GM19023 (cell line): ENCODE results near the gene F2.

Source experiments
- ATAC-seq: cut with Tn5 transposase; IDR thresholded peaks from one replicate; pipeline ENCODE4 v1.9.1; 2021; ENCODE audit warnings: mild to moderate bottlenecking, moderate library complexity; ENCODE audit not compliant: unreplicated experiment

F2 gene

GRCh38 chr11:46737699-46738098 is 18.7 kb downstream of the F2 start:
- ATAC-seq: no peak

- ATAC-seq: no peak
Measured at GRCh38 chr11:46738887-46739286, 19.9 kb downstream of the F2 start.

DNA sequence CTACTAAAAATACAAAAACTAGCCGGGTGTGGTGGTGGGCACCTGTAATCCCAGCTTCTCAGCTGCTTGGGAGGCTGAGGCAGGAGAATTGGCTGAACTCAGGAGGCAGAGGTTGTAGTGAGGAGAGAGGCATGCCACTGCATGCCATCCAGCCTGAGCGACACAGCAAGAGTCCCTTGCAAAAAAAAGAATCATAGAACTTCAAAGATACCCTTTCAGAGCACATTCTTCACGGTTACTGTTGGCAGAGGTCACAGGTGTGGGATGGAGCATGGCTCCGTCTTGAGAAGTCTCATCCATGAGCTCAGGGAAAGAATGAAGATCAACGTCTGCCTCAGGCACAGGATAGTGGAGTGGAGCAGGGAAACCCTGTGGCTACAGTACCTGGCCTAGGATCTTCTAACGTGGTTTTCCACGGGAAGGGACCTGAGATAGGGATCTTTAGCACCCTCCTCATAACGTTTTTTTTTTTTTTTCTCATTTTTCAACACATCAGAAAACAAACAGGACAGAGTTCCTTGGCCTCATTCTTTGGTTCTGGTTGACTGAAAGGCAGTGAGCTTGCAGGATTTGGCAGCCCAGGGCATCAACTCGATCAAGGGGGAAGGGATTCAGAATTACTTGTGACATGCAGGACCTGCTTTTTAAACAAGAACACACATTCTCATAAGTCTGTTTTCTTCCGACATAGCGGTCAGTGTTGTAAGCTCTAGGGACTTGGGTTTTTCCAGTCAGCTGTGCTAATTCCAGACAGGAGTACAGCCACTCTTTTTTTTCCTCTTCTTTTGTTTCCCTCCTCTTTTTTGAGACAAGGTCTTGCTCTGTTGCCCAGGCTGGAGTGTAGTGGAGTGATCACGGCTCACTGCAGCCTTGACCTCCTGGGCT is 22.8 kb downstream of the F2 start:
- no peak for ATAC-seq

DNA sequence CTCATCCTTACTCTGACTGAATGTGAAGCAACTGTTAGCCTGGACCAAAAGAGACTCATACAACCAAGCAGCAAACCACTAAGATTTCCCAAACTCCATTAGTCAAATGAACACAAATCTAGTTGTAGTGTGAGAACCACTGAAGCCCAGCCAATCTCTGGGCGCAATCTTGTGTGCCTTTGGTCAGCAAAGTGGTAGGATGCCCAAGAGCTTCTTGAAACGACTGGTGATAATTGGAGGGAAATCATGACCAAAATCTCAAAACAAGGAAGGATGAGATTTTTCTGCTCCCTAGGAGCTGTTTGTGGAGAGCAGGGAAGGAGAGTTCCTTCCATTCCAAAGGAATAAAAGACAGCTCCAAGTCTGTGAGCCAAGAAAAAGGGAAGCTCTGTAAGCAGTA is 24.0 kb downstream of the F2 start:
- ATAC-seq: no peak

DNA sequence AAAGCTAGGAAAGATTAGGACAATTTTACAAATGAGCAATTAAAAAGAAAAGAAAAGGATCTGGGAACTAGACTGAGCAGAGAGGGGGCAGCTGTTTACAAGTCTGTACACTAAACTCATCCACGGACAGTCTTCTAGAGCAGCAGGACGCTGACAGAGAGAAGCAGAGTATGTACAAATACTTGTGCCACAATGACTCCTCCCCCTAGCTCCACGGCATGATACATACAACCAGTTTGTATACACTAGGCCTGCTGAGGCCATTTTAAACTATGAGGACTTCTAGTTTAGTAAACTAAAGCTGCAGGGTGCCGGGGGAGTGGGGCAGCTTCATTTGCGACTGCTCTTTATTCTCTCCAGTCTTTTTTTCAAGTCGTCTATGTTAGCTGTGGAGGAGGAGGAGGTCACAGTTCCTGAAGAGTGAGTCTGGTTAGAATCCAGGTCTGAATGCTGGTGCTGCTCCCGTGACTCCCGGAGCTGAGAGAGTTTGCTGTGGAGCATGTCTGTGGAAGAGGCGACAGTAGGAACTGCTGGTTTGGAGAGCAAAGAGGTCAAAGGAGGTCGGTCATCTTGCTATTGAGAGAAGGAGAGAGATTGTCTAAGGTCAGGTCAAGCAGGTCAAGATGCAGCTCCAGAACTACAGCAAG is 24.8 kb downstream of the F2 start:
- no peak for ATAC-seq

DNA sequence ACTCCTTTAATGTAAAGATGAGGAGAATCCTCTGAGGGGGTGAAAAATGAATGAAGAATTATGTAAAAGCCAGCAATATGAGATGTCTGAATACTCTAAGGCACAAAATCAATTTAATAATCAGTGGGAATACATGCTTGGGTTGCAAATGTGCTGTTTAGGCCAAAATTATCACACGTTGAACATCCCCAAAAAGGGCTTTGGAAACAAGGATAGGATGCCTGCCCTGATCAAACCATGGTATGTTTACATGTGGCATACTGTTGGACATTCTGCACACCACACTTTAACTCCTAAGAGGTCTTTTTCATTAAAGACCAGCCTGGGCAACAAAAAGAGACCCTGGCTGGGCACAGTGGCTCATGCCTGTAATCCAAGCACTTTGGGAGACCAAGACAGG is 26.3 kb downstream of the F2 start:
- ATAC-seq: no peak

DNA sequence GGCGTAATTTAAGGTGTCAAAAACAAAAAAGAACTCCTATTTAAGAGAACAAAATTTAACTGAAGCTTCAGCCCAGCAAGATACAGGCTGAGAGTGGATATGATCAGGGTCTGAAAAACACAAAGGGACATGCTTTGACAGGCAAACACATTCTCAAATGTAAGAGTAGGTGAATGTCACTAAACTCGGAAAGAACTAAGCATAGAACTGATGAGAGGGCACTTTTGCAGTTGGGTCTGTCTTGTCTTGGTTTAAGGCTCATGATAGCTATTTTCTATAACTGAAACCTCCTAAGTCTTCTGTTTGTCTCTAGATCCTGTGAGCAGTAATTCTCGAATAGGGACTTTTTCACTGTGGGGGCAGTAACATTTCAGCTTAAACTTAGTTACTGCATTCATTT is 27.0 kb downstream of the F2 start:
- ATAC-seq: no peak

DNA sequence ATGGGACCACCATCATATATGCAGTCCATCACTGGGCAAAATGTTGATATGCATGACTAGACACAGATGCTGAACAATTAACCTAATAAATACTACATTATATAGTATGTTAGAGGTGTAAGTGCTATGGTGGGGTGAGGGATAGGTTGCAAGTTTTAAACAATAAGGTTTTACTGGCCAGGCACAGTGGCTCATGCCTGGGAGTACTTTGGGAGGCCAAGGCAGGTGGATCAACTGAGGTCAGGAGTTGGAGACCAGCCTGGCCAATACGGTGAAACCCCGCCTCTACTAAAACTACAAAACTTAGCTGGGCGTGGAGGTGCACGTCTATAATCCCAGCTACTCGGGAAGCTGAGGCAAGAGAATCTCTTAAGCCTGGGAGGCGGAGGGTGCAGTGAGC is 28.1 kb downstream of the F2 start:
- ATAC-seq: no peak

DNA sequence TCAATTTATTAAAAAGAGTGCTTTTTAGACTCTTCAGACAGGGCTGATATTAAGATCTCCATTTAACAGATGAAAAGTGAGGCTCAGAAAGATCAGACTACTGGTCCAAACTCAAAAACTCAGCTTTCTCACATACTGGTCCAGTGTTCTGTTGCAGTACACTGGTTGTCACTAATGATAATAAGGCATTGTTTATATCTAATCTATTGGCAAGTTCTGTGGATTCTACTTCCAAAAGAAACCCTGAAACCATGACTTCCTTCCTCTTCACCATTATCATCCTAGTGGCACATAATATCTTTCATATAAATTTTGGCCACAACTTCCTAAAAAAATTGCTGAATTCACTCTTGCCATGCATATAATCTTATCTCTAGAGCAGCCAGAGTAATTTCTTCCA is 36.9 kb downstream of the F2 start:
- ATAC-seq: no peak

- ATAC-seq: no peak
Measured at GRCh38 chr11:46759196-46759595, 40.2 kb downstream of the F2 start.

- ATAC-seq: no peak
Measured at GRCh38 chr11:46760429-46761128, 41.6 kb downstream of the F2 start.

- ATAC-seq: no peak
Measured at GRCh38 chr11:46761807-46762206, 42.8 kb downstream of the F2 start.

GRCh38 chr11:46762248-46762647 is 43.2 kb downstream of the F2 start:
- ATAC-seq: no peak

DNA sequence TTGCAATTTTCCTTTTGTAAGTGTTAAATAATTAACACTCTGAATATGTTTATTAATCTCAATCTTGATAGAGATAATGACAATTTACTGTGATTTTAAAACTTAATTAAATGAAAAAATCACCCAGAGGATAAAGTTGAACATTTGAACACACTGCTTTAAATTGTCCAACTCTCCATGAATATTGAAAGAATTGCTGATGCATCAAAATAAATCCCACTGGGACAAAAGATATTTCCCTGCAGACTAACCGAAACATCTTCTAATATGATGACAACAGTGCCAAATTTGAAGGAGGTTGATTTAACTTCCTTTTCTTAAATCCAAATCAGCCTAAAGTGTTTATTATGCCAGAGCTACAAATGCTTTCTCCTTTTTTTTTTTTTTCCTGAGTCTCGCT is 47.6 kb downstream of the F2 start:
- ATAC-seq: no peak

DNA sequence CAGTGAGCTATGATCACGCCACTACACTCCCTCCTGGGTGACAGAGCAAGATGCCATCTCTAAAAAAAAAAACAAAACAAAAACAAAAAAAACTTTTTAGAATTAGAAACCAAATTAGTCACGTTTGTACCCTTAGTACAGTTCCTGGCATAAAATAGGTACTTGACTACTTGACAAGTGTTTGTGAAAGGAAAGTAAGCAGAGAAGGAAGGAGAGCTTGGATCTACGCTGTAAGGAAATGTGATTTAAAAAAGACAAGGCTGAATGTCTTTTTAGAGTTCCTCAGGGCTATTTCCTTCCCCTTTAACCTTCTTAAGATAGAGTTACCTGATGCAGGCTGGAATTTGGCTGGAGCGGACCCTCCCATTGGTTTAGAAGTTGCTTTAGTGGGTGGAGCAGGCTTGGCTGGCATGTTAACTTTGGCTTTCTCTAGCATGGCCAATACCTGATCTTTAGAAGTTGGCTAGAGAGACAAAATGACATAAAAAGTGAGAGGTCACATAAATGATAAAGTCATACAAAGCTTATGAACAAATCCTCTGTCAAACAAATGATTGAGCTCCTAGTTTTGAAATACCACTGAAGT is 50.7 kb downstream of the F2 start:
- no peak for ATAC-seq

DNA sequence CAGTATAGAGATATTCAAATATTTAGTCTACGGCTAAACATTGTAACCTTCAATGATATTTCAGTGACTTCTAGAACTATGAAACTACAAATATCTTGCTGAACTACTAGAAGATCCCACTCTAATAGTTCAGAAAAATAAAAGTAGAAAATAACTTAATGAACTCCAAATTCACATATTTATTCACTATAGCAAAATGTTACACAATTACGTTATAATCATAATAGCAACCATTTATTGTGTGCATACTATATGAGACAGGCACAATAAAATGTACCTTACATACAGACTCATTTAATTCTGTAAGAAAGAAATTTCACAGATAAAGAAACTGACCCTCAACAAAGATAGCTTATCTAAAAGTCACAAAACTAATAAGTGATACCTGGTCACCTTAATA is 57.9 kb downstream of the F2 start:
- no peak for ATAC-seq

GRCh38 chr11:46778416-46778815 is 59.4 kb downstream of the F2 start:
- ATAC-seq: no peak
